ENCODE data around the gene TSPAN32. TPM values are rescaled to one million over a fixed set of nuclear protein-coding genes. Genes with fewer than 3 reads are reported as not detected.

Gene TSPAN32
- polyA plus RNA-seq, 1 experiment, result 0.42 TPM

- TF ChIP-seq CTCF (IDR thresholded peaks at IDR 0.05; ENCODE audit: insufficient read depth, low read depth, low read length), result no peak
- ChIA-PET POLR2A (no interaction called here), CTCF (no interaction called here)
- H3K4me3 ChIP-seq (ENCODE audit: low read depth, low read length), result no peak overlapping the region
- DNase-seq (ENCODE audit: low read depth), result no peak
- no peaks in the 10 kb centered on the region for H3K36me3 ChIP-seq (ENCODE audit: control insufficient read depth, insufficient read depth, low read length)
- peaks cover 1% of the 10 kb centered on the region; the same call in 1 of the 2 replicates for H3K27me3 ChIP-seq (ENCODE audit: control insufficient read depth, insufficient read depth, low read length)
These were observed 63.9 kb downstream of the TSPAN32 start for GRCh38 chr11:2365571-2366210.

GRCh38 chr11:2366276-2366675 lies 64.5 kb downstream of the TSPAN32 start:
- no peak for DNase-seq (ENCODE audit: low read depth)
- peaks cover 1% of the 10 kb centered on the region; the same call in 1 of the 2 replicates for H3K27me3 ChIP-seq (ENCODE audit: control insufficient read depth, insufficient read depth, low read length)
- ChIA-PET CTCF (no interaction called here), POLR2A (no interaction called here)
- TF ChIP-seq CTCF (IDR thresholded peaks at IDR 0.05; ENCODE audit: insufficient read depth, low read depth, low read length), result no peak
- no peaks in the 10 kb centered on the region for H3K36me3 ChIP-seq (ENCODE audit: control insufficient read depth, insufficient read depth, low read length)
- no peak overlapping the region for H3K4me3 ChIP-seq (ENCODE audit: low read depth, low read length)

- 0 out of 2 replicates have a peak, but pooled peaks cover under 1% of the 10 kb centered on the region for H3K27me3 ChIP-seq (ENCODE audit: control insufficient read depth, insufficient read depth, low read length)
- POLR2A ChIA-PET, result no interaction called here
- no peak for DNase-seq (ENCODE audit: low read depth)
- no peaks in the 10 kb centered on the region for H3K36me3 ChIP-seq (ENCODE audit: control insufficient read depth, insufficient read depth, low read length)
- no peak overlapping the region for H3K4me3 ChIP-seq (ENCODE audit: low read depth, low read length)
- TF ChIP-seq CTCF (IDR thresholded peaks at IDR 0.05; ENCODE audit: insufficient read depth, low read depth, low read length), result no peak
- CTCF ChIA-PET, result interaction anchor here (1.6 kb wide), 1 partner anchor 62 kb away, joined by 3 read pairs; no protein-coding TSS in a partner anchor
These were observed 64.9 kb downstream of the TSPAN32 start for GRCh38 chr11:2366733-2367132.

GRCh38 chr11:2367266-2368160 lies 65.7 kb downstream of the TSPAN32 start:
- DNase-seq (ENCODE audit: low read depth), result no peak
- ChIA-PET CTCF (interaction anchor here (1.6 kb wide), 1 partner anchor 63 kb away, joined by 3 read pairs; no protein-coding TSS in a partner anchor), POLR2A (no interaction called here)
- TF ChIP-seq CTCF (IDR thresholded peaks at IDR 0.05; ENCODE audit: insufficient read depth, low read depth, low read length), result no peak
- Histone ChIP-seq H3K27me3 (ENCODE audit: control insufficient read depth, insufficient read depth, low read length) (no peaks in the 10 kb centered on the region), H3K4me3 (ENCODE audit: low read depth, low read length) (no peak overlapping the region), H3K36me3 (ENCODE audit: control insufficient read depth, insufficient read depth, low read length) (no peaks in the 10 kb centered on the region)

Small RNA genes within 50 kb of the gene (small RNA-seq; reads per million reads assigned to genes)
- gene RNU6-878P (ENCODE audit: insufficient read length, low read depth, low replicate concordance), result not detected

Other genes with a start within 250 kb of the TSPAN32 start
- 20.3 and 20.4 TPM in 2 replicates for gene IGF2, start 162.6 kb upstream of the TSPAN32 start, polyA plus RNA-seq (2011; rRNA removed)
- not detected in 2 replicates for gene INS, start 140.8 kb upstream of the TSPAN32 start, polyA plus RNA-seq (2011; rRNA removed)
- gene TH, start 130.2 kb upstream of the TSPAN32 start, polyA plus RNA-seq (2011; rRNA removed), result not detected in 2 replicates
- not detected in 2 replicates for gene ASCL2, start 31.4 kb upstream of the TSPAN32 start, polyA plus RNA-seq (2011; rRNA removed)
- gene C11orf21, start 95 bp upstream of the TSPAN32 start, polyA plus RNA-seq (2011; rRNA removed), result not detected in 2 replicates
- gene CD81, start 75.3 kb downstream of the TSPAN32 start, polyA plus RNA-seq (2011; rRNA removed), result 479 and 875 TPM in 2 replicates
- 16.3 and 30.5 TPM in 2 replicates for gene TSSC4, start 98.7 kb downstream of the TSPAN32 start, polyA plus RNA-seq (2011; rRNA removed)
- not detected in 2 replicates for gene TRPM5, start 142.5 kb downstream of the TSPAN32 start, polyA plus RNA-seq (2011; rRNA removed)
- gene KCNQ1, start 143.0 kb downstream of the TSPAN32 start, polyA plus RNA-seq (2011; rRNA removed), result not detected in 2 replicates

All from BJ (cell line).